Esophagus (tissue), 2 donors: Measurements from ENCODE around the gene ZNF423. TPM values are rescaled to one million over a fixed set of nuclear protein-coding genes. Genes with fewer than 3 reads are reported as not detected.
"Not testable (repeated sequence)": the region's sequence is repeated elsewhere in the genome, so short reads cannot be mapped to it uniquely, and the experiment has no call there.

Experiments
- H3K27ac ChIP-seq, 2 donors: one replicate each; pipeline ENCODE4 v1.5.1; 2013; ENCODE audit warnings: low read depth in 2 of 2, mild to moderate bottlenecking in 2 of 2, inconsistent platforms in 1 of 2, low read length in 1 of 2, moderate library complexity in 1 of 2
- H3K27me3 ChIP-seq, 2 donors: one replicate each; pipeline ENCODE4 v1.6.1; 2013; ENCODE audit warnings: low read length in 2 of 2, control low read depth in 1 of 2, mild to moderate bottlenecking in 1 of 2; ENCODE audit not compliant: insufficient read depth in 2 of 2, control insufficient read depth in 1 of 2
- H3K36me3 ChIP-seq, 2 donors: one replicate each; pipeline ENCODE4 v1.6.1; 2013; ENCODE audit warnings: low read length in 1 of 2; ENCODE audit not compliant: control insufficient read depth in 2 of 2, insufficient read depth in 2 of 2
- H3K4me1 ChIP-seq, 2 donors: one replicate each; pipeline ENCODE4 v1.6.1; 2013; ENCODE audit warnings: low read length in 1 of 2; ENCODE audit not compliant: control insufficient read depth in 2 of 2, insufficient read depth in 2 of 2
- H3K4me3 ChIP-seq, 2 donors: one replicate each; pipeline ENCODE4 v1.5.1; 2013; ENCODE audit warnings: low read length in 2 of 2, mild to moderate bottlenecking in 2 of 2, low read depth in 1 of 2, moderate library complexity in 1 of 2
- H3K9me3 ChIP-seq, 2 donors: one replicate each; pipeline ENCODE4 v1.6.1; 2013; ENCODE audit warnings: mild to moderate bottlenecking in 2 of 2, low read depth in 1 of 2, low read length in 1 of 2, moderate library complexity in 1 of 2; ENCODE audit not compliant: control insufficient read depth in 2 of 2, insufficient read depth in 1 of 2
- WGBS, 2 donors: extraction: QIAGEN DNeasy Blood & Tissue Kit; methylation state at CpG; one replicate each; pipeline ENCODE4 v1.1.7; 2013; 5-methylcytosine and 5-hydroxymethylcytosine counted together
- polyA plus RNA-seq, 2 donors: library from polyadenylated mRNA; stranded (reverse); fragments of 200-250 nt; gene quantifications; one replicate each; pipeline ENCODE4 v1.2.3, GENCODE V29; 2013
- donor health status: healthy with polysubstance abuse.
- donor health status: Bipolar disorder and iron deficiency.

ZNF423 gene
- polyA plus RNA-seq, 2 donors: 0.53 to 0.67 TPM

- no peaks in the 10 kb centered on the region for H3K27me3 ChIP-seq
- 69 to 86% methylated on average over 9 of the region's 9 CpGs for WGBS, 2 donors
- H3K4me1 ChIP-seq: no peaks in the 10 kb centered on the region
- no peak overlapping the region for H3K4me3 ChIP-seq
- peaks cover 6 to 7% of the 10 kb centered on the region in 2 donors for H3K9me3 ChIP-seq
- H3K27ac ChIP-seq: no peak overlapping the region
- H3K36me3 ChIP-seq: no peaks in the 10 kb centered on the region
These were observed 30.7 kb upstream of the ZNF423 start for GRCh38 chr16:49886554-49887094.

- Histone ChIP-seq H3K27me3 (no peaks in the 10 kb centered on the region), H3K36me3 (no peaks in the 10 kb centered on the region), H3K4me3 (no peak overlapping the region), H3K9me3 (peaks cover 0 to 3% of the 10 kb centered on the region in 2 donors), H3K27ac (no peak overlapping the region), H3K4me1 (no peaks in the 10 kb centered on the region)
- WGBS, 2 donors: 53 to 66% methylated on average over 14 of the region's 14 CpGs
These were observed 28.4 kb upstream of the ZNF423 start for GRCh38 chr16:49884033-49885015.

GRCh38 chr16:49883076-49884014 is 27.4 kb upstream of the ZNF423 start:
- H3K9me3 ChIP-seq: peaks cover 0 to 3% of the 10 kb centered on the region in 2 donors
- 60% methylated on average over 16 of the region's 16 CpGs for WGBS, 2 donors
- no peaks in the 10 kb centered on the region for H3K27me3 ChIP-seq
- no peaks in the 10 kb centered on the region for H3K36me3 ChIP-seq
- no peaks in the 10 kb centered on the region for H3K4me1 ChIP-seq
- H3K4me3 ChIP-seq: no peak overlapping the region
- H3K27ac ChIP-seq: no peak overlapping the region

GRCh38 chr16:49881890-49882289 is 26.0 kb upstream of the ZNF423 start:
- no peaks in the 10 kb centered on the region for H3K27me3 ChIP-seq
- 78 to 79% methylated on average over 7 of the region's 7 CpGs for WGBS, 2 donors
- no peak overlapping the region for H3K4me3 ChIP-seq
- peaks cover 0 to 3% of the 10 kb centered on the region in 2 donors for H3K9me3 ChIP-seq
- no peaks in the 10 kb centered on the region for H3K36me3 ChIP-seq
- no peaks in the 10 kb centered on the region for H3K4me1 ChIP-seq
- no peak overlapping the region for H3K27ac ChIP-seq

GRCh38 chr16:49878540-49878939 is 22.6 kb upstream of the ZNF423 start:
- not testable (repeated sequence) for H3K4me1 ChIP-seq, H3K27me3 ChIP-seq, H3K4me3 ChIP-seq, H3K36me3 ChIP-seq, H3K9me3 ChIP-seq, H3K27ac ChIP-seq
- 75 to 91% methylated on average over 2 to 3 of the region's 3 CpGs for WGBS, 2 donors

GRCh38 chr16:49876716-49877129 is 20.8 kb upstream of the ZNF423 start:
- WGBS, 2 donors: 5 to 6% methylated on average over 18 to 22 of the region's 22 CpGs
- Histone ChIP-seq H3K36me3 (no peaks in the 10 kb centered on the region), H3K27ac (no peak overlapping the region), H3K27me3 (no peaks in the 10 kb centered on the region), H3K4me1 (no peaks in the 10 kb centered on the region), H3K4me3 (no peak overlapping the region), H3K9me3 (no peaks in the 10 kb centered on the region)

GRCh38 chr16:49875806-49876715 is 20.1 kb upstream of the ZNF423 start:
- no peak overlapping the region for H3K27ac ChIP-seq
- no peaks in the 10 kb centered on the region for H3K4me1 ChIP-seq
- H3K27me3 ChIP-seq: no peaks in the 10 kb centered on the region
- no peaks in the 10 kb centered on the region for H3K9me3 ChIP-seq
- WGBS, 2 donors: 20 to 30% methylated on average over 39 to 45 of the region's 45 CpGs
- no peak overlapping the region for H3K4me3 ChIP-seq
- no peaks in the 10 kb centered on the region for H3K36me3 ChIP-seq

- Histone ChIP-seq H3K27ac (no peak overlapping the region), H3K27me3 (no peaks in the 10 kb centered on the region), H3K9me3 (no peaks in the 10 kb centered on the region), H3K4me1 (no peaks in the 10 kb centered on the region), H3K4me3 (no peak overlapping the region), H3K36me3 (no peaks in the 10 kb centered on the region)
- 56 to 71% methylated on average over 1 of the region's 1 CpG for WGBS, 2 donors
These were observed 18.8 kb upstream of the ZNF423 start for GRCh38 chr16:49874613-49875237.
